ENCODE data around the gene RFX2.
"Not testable (repeated sequence)": the region's sequence is repeated elsewhere in the genome, so short reads cannot be mapped to it uniquely, and the experiment has no call there.

The RFX2 gene

DNA sequence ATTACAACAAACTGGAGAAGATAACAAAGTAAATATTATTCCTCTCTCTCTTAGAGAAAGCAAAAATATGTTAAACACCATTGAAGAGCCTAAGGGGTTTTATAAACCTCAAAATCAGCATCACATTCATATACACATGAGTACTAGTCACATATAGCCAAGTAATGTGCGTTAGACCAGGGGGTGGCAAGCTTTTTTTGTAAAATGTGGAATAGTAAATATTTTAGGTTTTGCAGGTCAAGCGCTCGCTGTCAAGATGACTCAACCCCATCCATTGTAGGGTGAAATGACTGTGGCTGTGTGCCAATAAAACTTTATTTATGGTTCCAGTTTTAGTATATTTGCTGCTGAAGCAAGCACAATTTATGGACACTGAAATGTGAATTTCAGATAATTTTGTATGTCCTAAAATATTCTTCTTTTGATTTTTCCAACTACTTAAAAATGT, 21.7 kb downstream of the RFX2 start:
- Histone ChIP-seq H3K9ac (ENCODE audit: low read depth, low read length) (no peak overlapping the region), H3K9me3 (ENCODE audit: insufficient read depth, low read depth, low read length) (no peaks in the 10 kb centered on the region), H3K4me1 (ENCODE audit: insufficient read depth, low read length) (peaks cover 6% of the 10 kb centered on the region), H3K4me3 (ENCODE audit: low read length) (no peak overlapping the region), H3K27me3 (ENCODE audit: insufficient read depth, low read length) (peaks cover 31% of the 10 kb centered on the region), H3K27ac (ENCODE audit: low read length) (no peak overlapping the region), H3K36me3 (ENCODE audit: insufficient read depth, low read depth, low read length) (no peaks in the 10 kb centered on the region)

DNA sequence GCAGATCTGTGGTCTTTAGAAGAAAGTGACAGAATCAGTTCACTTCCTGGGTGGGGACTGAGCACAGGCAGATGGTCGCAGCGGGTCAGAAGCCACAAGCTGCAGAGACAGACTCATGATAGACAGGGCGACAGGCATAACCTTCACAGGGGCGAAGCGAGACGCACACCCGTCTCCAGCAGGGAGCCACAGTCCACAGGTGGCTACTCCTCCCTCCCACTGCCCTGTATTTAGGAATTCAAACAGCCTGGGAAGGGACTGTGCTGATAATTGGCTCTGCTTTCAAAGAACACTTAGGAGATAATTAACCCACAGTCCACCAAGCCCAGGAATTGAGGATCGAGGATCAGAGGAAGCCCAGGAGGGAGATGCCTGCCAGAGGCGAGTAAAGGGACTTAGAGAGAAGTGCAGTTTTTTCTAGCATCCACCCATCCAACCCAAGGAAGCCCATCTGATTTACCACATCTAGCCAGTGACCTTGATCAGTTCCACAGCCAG, 23.2 kb downstream of the RFX2 start:
- Histone ChIP-seq H3K4me3 (ENCODE audit: low read length) (no peak overlapping the region), H3K9me3 (ENCODE audit: insufficient read depth, low read depth, low read length) (no peaks in the 10 kb centered on the region), H3K27me3 (ENCODE audit: insufficient read depth, low read length) (peaks cover 16% of the 10 kb centered on the region), H3K4me1 (ENCODE audit: insufficient read depth, low read length) (peaks cover 4% of the 10 kb centered on the region), H3K27ac (ENCODE audit: low read length) (no peak overlapping the region), H3K9ac (ENCODE audit: low read depth, low read length) (no peak overlapping the region; the same call in 1 of the 2 replicates), H3K36me3 (ENCODE audit: insufficient read depth, low read depth, low read length) (no peaks in the 10 kb centered on the region)

DNA sequence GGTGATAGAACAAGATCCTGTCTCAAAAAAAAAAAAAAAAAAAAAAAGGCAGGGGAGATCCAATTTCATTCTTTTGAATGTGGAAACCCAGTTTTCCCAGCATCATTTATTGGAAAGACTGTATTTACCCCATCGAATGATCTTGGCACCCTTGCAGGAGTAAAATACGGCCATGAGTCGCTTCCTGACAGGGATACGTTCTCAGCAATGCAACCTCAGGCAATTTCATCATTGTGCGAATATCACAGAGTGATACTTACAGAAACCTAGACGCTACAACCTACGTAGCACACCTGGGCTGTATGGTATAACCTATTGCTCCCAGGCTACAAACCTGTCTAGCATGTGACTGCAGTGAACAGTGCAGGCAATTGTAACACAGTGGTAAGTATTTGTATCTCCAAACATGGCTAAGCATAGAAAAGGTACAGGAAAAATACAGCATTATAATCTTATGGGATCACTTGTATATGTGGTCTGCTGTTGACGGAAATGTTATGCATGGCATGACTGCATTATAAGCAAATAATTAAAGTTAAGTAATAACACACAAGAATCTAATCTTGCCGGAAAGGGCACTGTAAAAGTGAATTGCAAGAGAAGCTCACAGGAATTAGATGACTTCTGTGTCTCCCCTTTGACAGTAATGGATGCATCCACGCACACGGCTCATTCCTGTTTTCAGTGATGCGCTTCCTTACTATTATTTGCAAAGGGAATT, 24.1 kb downstream of the RFX2 start:
- peaks cover 7% of the 10 kb centered on the region for H3K27me3 ChIP-seq (ENCODE audit: insufficient read depth, low read length)
- H3K9ac ChIP-seq (ENCODE audit: low read depth, low read length): no peak overlapping the region
- no peaks in the 10 kb centered on the region for H3K9me3 ChIP-seq (ENCODE audit: insufficient read depth, low read depth, low read length)
- H3K4me1 ChIP-seq (ENCODE audit: insufficient read depth, low read length): no peaks in the 10 kb centered on the region; the same call in 1 of the 2 replicates
- no peak overlapping the region for H3K27ac ChIP-seq (ENCODE audit: low read length)
- no peak overlapping the region for H3K4me3 ChIP-seq (ENCODE audit: low read length)
- no peaks in the 10 kb centered on the region for H3K36me3 ChIP-seq (ENCODE audit: insufficient read depth, low read depth, low read length)

DNA sequence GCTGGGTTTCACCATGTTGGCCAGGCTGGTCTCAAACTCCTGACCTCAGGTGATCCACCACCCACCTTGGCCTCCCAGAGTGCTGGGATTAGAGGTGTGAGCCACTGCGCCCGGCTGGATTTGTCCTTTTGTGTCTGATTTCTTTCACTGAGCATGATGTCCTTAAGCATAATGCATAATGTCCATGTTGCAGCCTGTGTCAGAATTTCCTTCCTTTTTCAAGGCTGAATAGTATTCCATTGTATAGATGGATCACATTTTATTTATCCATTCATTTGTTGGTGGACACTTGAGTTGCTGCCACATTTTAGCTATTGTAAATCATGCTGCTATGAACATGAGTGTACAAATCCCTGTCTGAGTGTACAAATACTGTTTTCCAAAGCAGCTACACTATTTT, 25.5 kb downstream of the RFX2 start:
- H3K9me3 ChIP-seq (ENCODE audit: insufficient read depth, low read depth, low read length): no peaks in the 10 kb centered on the region
- no peaks in the 10 kb centered on the region for H3K36me3 ChIP-seq (ENCODE audit: insufficient read depth, low read depth, low read length)
- H3K4me1 ChIP-seq (ENCODE audit: insufficient read depth, low read length): no peaks in the 10 kb centered on the region; the same call in 1 of the 2 replicates
- no peak overlapping the region for H3K9ac ChIP-seq (ENCODE audit: low read depth, low read length)
- H3K27me3 ChIP-seq (ENCODE audit: insufficient read depth, low read length): no peaks in the 10 kb centered on the region
- H3K27ac ChIP-seq (ENCODE audit: low read length): no peak overlapping the region
- no peak overlapping the region for H3K4me3 ChIP-seq (ENCODE audit: low read length)

DNA sequence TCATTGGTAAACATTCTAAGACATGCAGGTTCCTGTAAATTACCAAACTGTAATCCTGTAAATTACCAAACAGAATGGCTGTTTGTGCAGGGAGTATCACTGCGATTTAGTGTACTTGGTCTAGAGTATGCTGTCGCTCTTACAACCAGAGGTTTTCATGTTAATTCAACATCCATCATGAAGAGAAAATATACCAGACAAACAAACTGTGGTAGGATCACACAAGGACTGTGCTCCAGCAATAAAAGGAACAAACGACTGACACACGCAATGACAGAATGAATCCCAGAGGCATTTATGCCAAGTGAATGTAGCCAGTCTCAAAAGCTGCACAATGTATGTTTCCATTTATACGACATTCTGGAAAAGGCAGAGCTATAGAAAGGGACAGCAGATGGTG, 31.2 kb downstream of the RFX2 start:
- Histone ChIP-seq H3K4me1 (ENCODE audit: insufficient read depth, low read length) (no peaks in the 10 kb centered on the region; the same call in 1 of the 2 replicates), H3K36me3 (ENCODE audit: insufficient read depth, low read depth, low read length) (no peaks in the 10 kb centered on the region), H3K9ac (ENCODE audit: low read depth, low read length) (no peak overlapping the region), H3K4me3 (ENCODE audit: low read length) (no peak overlapping the region), H3K9me3 (ENCODE audit: insufficient read depth, low read depth, low read length) (no peaks in the 10 kb centered on the region), H3K27me3 (ENCODE audit: insufficient read depth, low read length) (no peaks in the 10 kb centered on the region), H3K27ac (ENCODE audit: low read length) (no peak overlapping the region)

DNA sequence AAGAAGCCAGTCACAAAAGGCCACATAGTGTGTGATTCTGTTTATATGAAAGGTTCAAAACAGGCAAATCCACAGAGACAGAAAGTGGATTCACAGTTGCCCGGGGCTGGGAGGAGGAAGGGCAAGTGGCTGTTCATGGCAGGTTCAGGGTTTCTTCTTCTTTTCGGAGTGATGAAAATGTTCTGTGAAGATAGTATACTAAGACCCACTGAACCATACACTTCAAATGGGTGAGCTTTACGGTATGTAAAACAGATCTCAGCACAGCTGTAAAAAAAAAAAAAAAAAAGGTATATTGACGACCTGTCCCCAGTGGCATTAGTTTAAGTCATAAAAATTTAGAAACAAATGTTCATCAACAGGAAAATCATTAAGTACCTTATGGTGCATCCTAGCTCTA, 32.2 kb downstream of the RFX2 start:
- no peaks in the 10 kb centered on the region for H3K27me3 ChIP-seq (ENCODE audit: insufficient read depth, low read length)
- no peaks in the 10 kb centered on the region for H3K9me3 ChIP-seq (ENCODE audit: insufficient read depth, low read depth, low read length)
- no peak overlapping the region for H3K4me3 ChIP-seq (ENCODE audit: low read length)
- H3K9ac ChIP-seq (ENCODE audit: low read depth, low read length): no peak overlapping the region
- H3K36me3 ChIP-seq (ENCODE audit: insufficient read depth, low read depth, low read length): no peaks in the 10 kb centered on the region
- no peak overlapping the region for H3K27ac ChIP-seq (ENCODE audit: low read length)
- no peaks in the 10 kb centered on the region; the same call in 1 of the 2 replicates for H3K4me1 ChIP-seq (ENCODE audit: insufficient read depth, low read length)

DNA sequence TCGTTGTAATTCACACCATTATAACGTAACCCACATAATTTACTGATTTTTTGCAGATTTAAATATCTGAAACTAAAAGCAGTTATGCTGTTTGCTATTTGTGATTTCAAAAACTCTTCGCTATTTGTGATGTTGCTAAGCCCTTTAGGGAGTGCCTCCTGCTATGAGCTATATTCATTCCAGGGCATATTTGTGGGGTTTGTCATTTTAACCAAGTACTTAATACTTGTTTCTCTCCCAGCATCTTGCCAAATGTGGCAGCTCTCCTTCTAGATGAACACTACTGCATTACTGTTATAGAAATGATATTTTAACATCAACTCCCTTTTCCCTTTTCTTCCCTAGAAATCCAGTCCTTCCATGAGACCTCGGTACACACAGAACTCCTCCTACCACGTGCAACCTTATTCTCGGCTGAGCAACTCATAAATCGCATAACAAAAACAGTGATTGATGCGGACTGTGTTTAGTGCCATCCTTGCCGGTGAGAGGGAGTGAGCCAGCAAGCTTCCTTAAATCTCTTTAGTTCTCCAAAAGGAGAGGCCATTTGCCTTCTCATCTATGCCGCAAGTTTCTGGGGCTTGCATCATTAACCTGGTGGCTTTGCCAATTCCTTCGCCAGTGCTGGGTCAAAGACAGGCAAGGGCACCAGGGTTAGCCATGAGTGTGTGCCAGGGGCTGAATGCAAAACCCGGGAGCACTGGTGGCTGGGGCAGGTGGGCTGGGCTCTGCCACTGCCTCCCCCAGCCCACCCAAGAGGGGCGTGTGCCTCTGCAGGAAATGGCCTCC, 33.4 kb downstream of the RFX2 start:
- Histone ChIP-seq H3K36me3 (ENCODE audit: insufficient read depth, low read depth, low read length) (no peaks in the 10 kb centered on the region), H3K27me3 (ENCODE audit: insufficient read depth, low read length) (no peaks in the 10 kb centered on the region), H3K9ac (ENCODE audit: low read depth, low read length) (no peak overlapping the region), H3K27ac (ENCODE audit: low read length) (no peak overlapping the region), H3K9me3 (ENCODE audit: insufficient read depth, low read depth, low read length) (no peaks in the 10 kb centered on the region), H3K4me3 (ENCODE audit: low read length) (no peak overlapping the region), H3K4me1 (ENCODE audit: insufficient read depth, low read length) (no peaks in the 10 kb centered on the region; the same call in 1 of the 2 replicates)

DNA sequence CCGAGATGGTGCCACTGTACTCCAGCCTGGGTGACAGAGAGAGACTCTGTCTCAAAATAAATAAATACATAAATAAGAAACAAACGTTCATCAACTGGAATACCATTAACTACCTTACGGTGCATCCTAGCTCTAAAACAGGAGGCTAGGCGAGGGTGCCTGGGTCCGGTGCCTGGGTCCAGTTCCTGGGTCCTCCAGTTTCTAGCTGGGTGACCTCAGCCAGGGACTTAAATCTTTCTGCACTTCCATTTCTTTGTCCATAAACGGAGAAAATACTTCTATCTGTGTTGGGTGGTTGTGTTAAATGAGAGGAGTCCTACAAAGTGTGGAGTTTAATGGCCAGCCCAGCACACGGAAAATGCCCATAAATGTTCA, 34.0 kb downstream of the RFX2 start:
- Histone ChIP-seq H3K9ac (ENCODE audit: low read depth, low read length) (no peak overlapping the region), H3K27ac (ENCODE audit: low read length) (no peak overlapping the region), H3K4me3 (ENCODE audit: low read length) (no peak overlapping the region), H3K4me1 (ENCODE audit: insufficient read depth, low read length) (no peaks in the 10 kb centered on the region; the same call in 1 of the 2 replicates), H3K36me3 (ENCODE audit: insufficient read depth, low read depth, low read length) (no peaks in the 10 kb centered on the region), H3K27me3 (ENCODE audit: insufficient read depth, low read length) (no peaks in the 10 kb centered on the region), H3K9me3 (ENCODE audit: insufficient read depth, low read depth, low read length) (no peaks in the 10 kb centered on the region)

DNA sequence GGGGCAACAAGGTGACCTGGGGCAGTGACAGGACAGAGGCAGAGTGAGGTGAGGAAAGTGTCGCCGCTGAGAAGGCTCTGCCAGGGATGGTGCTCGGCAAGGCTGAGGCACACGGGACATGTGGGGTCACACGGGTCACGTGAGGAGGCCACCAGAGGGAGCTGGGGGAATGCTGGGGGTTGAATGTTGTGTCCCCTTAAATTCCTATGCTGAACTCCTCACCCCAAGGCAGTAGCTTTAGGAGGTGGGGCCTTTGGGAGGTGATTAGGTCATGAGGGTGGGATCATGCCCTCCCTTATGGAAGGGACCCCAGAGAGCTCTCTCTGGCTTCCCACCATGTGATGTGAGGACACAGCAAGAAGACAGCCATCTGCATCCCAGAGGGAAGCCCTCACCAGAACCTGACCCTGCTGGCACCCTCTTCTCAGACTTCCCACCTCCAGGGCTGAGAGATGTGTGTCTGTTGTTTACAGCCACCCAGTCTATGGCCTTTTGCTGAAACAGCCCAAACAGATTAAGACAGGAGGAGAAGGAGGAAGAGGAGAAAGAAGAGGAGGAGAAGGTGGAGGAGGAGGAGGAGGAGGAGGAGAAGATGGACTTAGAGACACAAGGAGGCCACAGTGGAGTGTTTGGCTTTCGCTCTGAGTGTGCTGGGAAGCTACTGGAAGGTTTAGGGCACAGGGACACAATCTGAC, 35.4 kb downstream of the RFX2 start:
- Histone ChIP-seq H3K27ac (ENCODE audit: low read length) (no peak overlapping the region), H3K9me3 (ENCODE audit: insufficient read depth, low read depth, low read length) (no peaks in the 10 kb centered on the region), H3K4me1 (ENCODE audit: insufficient read depth, low read length) (no peaks in the 10 kb centered on the region; the same call in 1 of the 2 replicates), H3K9ac (ENCODE audit: low read depth, low read length) (no peak overlapping the region), H3K27me3 (ENCODE audit: insufficient read depth, low read length) (no peaks in the 10 kb centered on the region), H3K36me3 (ENCODE audit: insufficient read depth, low read depth, low read length) (no peaks in the 10 kb centered on the region), H3K4me3 (ENCODE audit: low read length) (no peak overlapping the region)

DNA sequence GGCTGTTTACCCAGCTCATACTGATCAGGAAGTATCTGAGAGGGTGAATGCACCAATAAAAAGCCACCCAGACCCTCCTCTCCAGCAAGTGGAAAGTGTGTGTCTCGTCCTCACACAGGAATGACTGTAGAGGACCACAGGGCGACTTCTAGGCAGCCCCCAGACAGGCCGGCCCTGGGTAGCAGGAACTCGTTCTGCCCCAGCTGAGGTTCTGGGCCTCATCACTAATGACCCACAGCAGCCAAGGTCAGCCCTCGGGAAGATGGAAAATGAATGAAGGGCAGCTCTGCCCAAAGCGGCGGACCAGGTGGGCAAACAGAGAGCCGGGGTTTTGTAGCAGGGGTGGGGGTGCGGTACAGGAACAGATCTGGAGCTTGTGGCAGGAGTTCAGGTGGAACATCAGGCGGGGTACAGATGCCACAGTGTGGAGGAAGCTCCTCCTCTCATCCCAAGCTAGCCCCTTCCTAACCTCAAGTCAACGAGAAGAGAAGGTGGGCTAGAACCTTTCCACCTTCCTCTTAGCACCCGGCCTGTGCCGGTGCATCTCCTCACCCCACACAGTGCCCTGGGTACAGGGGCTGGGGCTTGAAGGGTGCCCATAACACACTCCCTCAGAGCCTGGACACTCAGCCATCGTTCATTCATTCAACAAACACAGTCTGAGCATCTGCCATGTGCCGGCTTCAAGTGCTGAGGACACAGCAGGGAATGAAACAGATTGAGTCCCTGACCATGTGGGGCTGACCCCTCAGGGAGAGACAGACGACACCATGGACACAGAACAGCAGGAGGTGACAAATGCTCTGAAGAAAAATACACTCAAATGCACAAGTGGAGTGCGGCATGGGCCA, 36.2 kb downstream of the RFX2 start:
- Histone ChIP-seq H3K4me1 (ENCODE audit: insufficient read depth, low read length) (no peaks in the 10 kb centered on the region; the same call in 1 of the 2 replicates), H3K9me3 (ENCODE audit: insufficient read depth, low read depth, low read length) (no peaks in the 10 kb centered on the region), H3K36me3 (ENCODE audit: insufficient read depth, low read depth, low read length) (no peaks in the 10 kb centered on the region), H3K27me3 (ENCODE audit: insufficient read depth, low read length) (no peaks in the 10 kb centered on the region), H3K27ac (ENCODE audit: low read length) (no peak overlapping the region), H3K9ac (ENCODE audit: low read depth, low read length) (no peak overlapping the region), H3K4me3 (ENCODE audit: low read length) (no peak overlapping the region)

DNA sequence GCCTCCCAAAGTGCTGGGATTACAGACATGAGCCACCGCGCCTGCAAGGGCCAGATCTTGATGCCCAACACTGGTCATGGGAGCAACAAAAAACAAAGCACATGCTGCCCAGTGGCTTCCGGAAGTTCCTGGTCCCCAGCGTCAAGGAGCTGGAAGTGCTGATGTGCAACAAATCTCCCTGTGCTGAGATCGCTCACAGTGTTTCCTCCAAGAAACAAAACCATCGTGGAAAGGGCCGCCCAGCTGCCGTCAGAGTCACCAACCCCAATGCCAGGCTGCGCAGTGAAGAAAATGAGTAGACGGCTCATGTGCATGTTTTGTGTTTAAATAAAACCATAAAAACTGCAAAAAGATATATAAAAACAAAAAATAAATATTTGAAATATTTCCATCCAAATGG, 37.1 kb downstream of the RFX2 start:
- H3K9ac ChIP-seq (ENCODE audit: low read depth, low read length); H3K36me3 ChIP-seq (ENCODE audit: insufficient read depth, low read depth, low read length); H3K4me1 ChIP-seq (ENCODE audit: insufficient read depth, low read length); H3K9me3 ChIP-seq (ENCODE audit: insufficient read depth, low read depth, low read length); H3K27ac ChIP-seq (ENCODE audit: low read length); H3K27me3 ChIP-seq (ENCODE audit: insufficient read depth, low read length); H3K4me3 ChIP-seq (ENCODE audit: low read length): not testable (repeated sequence)

Data from iPS-20b (cell line).